HepG2 (cell line): Measurements from ENCODE around the gene NEDD4.

ENCODE experiments used
- FOXM1 ChIP-seq: sonication (generic); formaldehyde crosslinking; IDR thresholded peaks from 2 replicates; pipeline ENCODE4 v1.5.0; 2020; ENCODE audit warnings: missing genetic modification reagents
- PHF8 ChIP-seq: sonication (generic); formaldehyde crosslinking; IDR thresholded peaks from 2 replicates; pipeline ENCODE4 v1.5.0; 2020; ENCODE audit warnings: missing genetic modification reagents
- YY1 ChIP-seq: IDR thresholded peaks from 2 replicates; pipeline ENCODE4 v1.6.1; 2011; ENCODE audit warnings: low read length, low read depth, moderate library complexity, mild to moderate bottlenecking; ENCODE audit not compliant: insufficient read depth, insufficient replicate concordance

DNA sequence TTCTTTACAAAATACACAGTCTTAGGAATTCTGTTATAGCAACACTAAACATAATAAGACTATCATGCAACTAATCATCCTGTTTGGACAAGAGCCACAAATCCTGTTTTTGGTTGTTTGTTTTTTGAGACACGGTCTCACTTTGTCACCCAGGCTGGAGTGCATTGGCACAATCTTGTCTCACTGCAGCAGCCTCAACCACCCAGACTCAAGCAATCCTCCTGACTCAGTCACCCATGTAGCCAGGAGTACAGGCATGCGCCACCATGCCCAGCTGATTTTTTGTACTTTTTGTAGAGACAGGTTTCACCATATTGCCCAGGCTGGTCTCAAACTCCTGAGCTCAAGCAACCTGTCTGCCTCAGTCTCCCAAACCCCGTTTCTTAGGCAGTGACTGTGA is 28.3 kb downstream of the NEDD4 start:
- no peak for TF ChIP-seq YY1
- no peak for TF ChIP-seq PHF8 (CRISPR knock-in tag)
- no peak for TF ChIP-seq FOXM1 (CRISPR knock-in tag)
